Measurements from ENCODE around the gene FAM171A1. TPM values are rescaled to one million over a fixed set of nuclear protein-coding genes. Genes with fewer than 3 reads are reported as not detected.

FAM171A1 gene
- total RNA-seq, 2 experiments from 2014 or later, result 11.1 to 11.7 TPM

DNA sequence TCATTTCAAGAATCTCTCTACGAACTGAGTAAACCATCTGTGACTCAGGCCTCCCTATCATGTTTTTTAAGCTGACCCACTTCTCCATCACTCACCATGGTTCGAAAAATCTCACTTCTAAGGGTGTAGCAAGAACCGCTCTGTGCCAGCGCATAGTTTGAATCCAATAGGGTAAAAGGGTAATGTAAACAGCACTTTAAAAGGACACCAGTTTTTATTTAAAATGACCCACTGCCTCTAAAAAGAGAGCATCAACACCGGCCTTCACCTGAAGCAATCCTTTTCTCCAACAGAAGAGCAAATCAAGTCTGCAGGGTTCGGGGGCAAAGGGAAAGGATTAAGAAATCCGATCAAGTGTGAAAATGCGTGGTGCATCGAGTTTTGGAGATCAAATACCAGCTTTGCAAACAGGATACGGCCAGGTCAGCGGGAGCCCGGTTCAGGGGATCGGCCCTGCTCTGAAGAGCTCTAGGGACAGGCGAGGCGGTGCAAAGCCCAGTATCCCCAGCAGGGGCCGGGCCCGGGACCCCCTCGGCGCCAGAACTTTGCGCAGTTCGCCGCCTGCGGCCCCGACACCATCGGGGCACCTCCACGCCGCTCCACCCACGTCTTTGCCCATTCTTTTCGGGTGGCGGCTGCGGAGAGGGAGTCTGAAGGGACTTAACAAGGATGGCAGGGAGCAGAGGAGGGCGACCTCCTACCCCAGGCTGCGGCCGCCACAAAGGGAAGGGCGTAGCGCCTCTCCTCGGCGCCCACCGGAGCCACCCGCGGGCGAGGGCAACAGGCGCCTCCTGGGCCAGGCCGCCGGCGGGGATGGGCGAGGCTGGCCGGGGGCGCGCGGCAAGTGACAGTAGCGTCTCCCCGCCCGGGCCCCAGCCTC, 203.4 kb downstream of the FAM171A1 start:
- Mint-ChIP-seq H3K27me3 (no peaks in the 10 kb centered on the region), H3K4me3 (peak overlapping the region; percentile 88), H3K27ac (peak overlapping the region; percentile 76), H3K4me1 (peaks cover 60% of the 10 kb centered on the region), H3K9me3 (no peaks in the 10 kb centered on the region), H3K36me3 (ENCODE audit: low read depth) (peaks cover 16% of the 10 kb centered on the region)
- DNase-seq, result peak; percentile 44
- ChIA-PET CTCF (interaction anchor here (0.8 to 2.1 kb wide), 9 partner anchors 11 to 76 kb away, joined by 3 to 6 read pairs (median 3); no protein-coding TSS in a partner anchor), POLR2A (interaction anchor here (1.1 kb wide), 1 partner anchor 209 kb away, joined by 3 read pairs; the partner anchor contains the start of gene MEIG1)

DNA sequence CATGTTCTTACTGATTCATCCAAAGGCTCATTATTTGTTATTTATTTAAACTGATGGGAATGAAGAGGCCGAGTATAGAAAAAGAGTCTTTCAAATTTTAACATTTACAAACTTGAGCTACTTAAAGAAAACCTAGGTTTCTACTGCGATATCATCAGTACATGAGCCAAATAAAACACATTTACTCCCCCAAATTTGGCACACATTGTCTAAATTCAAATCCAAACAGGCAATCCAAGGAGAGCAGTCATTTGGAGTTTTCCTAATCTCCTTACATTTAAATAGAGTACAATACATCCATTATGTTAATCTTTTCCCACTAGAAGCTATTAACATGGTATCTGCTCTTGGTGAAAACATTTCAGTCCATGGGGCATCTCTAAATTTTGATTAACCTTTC, 204.8 kb downstream of the FAM171A1 start:
- CTCF ChIA-PET, result interaction anchor here (0.8 to 2.1 kb wide), 6 partner anchors 9 to 46 kb away, joined by 3 to 6 read pairs (median 3); no protein-coding TSS in a partner anchor
- H3K9me3 Mint-ChIP-seq, result no peaks in the 10 kb centered on the region
- peaks cover 55% of the 10 kb centered on the region for H3K4me1 Mint-ChIP-seq
- H3K27me3 Mint-ChIP-seq, result no peaks in the 10 kb centered on the region
- POLR2A ChIA-PET, result no interaction called here
- H3K27ac Mint-ChIP-seq, result peak overlapping the region; percentile 20
- H3K36me3 Mint-ChIP-seq (ENCODE audit: low read depth), result peaks cover 16% of the 10 kb centered on the region
- H3K4me3 Mint-ChIP-seq, result peak overlapping the region; percentile 88
- DNase-seq, result no peak

DNA sequence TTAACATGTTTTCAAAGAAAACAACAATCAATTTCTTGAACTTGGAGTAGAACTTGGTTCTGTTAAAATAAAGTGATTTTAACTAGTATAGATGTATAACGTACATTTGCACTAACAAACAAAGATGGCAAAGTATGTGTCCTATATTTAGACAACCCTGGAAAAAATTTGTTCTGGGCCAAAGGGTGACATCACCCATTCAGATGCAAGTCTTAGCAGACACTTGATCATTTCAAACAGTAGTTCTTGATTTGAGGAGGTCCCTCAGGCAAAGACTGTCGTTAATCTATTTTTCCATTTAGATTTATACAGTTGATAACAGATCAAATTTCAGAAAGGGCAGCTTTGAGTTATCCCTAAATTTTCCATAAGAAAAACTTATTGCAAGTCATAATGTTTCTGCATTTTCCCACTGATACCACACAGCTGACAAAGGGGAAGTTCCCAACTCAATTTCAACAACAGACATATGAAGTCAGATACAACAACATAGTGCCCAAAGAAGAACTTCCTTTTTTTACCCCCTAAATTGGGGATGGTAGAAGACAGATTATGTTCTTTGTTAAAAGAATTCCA, 207.7 kb downstream of the FAM171A1 start:
- peaks cover 19% of the 10 kb centered on the region for H3K36me3 Mint-ChIP-seq (ENCODE audit: low read depth)
- DNase-seq, result no peak
- no peaks in the 10 kb centered on the region for H3K9me3 Mint-ChIP-seq
- peak overlapping the region; percentile 47 for H3K4me3 Mint-ChIP-seq
- CTCF ChIA-PET, result interaction anchor here (1.2 to 1.5 kb wide), 2 partner anchors 11 to 15 kb away, joined by 3 to 4 read pairs; no protein-coding TSS in a partner anchor
- H3K27ac Mint-ChIP-seq, result peak overlapping the region; percentile 66
- H3K4me1 Mint-ChIP-seq, result peaks cover 49% of the 10 kb centered on the region
- POLR2A ChIA-PET, result interaction anchor here (0.5 kb wide), 1 partner anchor 120 kb away, joined by 3 read pairs; no protein-coding TSS in a partner anchor
- H3K27me3 Mint-ChIP-seq, result no peaks in the 10 kb centered on the region

Other genes starting within 250 kb of the FAM171A1 start
- 10 to 100 TPM; 47.7 to 50.9 TPM for gene NMT2, start 202.6 kb downstream of the FAM171A1 start, total RNA-seq

All from activated CD4-positive, alpha-beta T cell treated with anti-CD3 and anti-CD28 coated beads, Interleukin-2, amount 10 ng/mL, durations not matched to agents 7 days and 5 days (primary cell).